ENCODE measurements around the gene DRD3. TPM values are rescaled to one million over a fixed set of nuclear protein-coding genes. Genes with fewer than 3 reads are reported as not detected.

The DRD3 gene
- total RNA-seq, result under 1 TPM in 1 of 2 experiments, not detected in 1; 0.30 TPM

DNA sequence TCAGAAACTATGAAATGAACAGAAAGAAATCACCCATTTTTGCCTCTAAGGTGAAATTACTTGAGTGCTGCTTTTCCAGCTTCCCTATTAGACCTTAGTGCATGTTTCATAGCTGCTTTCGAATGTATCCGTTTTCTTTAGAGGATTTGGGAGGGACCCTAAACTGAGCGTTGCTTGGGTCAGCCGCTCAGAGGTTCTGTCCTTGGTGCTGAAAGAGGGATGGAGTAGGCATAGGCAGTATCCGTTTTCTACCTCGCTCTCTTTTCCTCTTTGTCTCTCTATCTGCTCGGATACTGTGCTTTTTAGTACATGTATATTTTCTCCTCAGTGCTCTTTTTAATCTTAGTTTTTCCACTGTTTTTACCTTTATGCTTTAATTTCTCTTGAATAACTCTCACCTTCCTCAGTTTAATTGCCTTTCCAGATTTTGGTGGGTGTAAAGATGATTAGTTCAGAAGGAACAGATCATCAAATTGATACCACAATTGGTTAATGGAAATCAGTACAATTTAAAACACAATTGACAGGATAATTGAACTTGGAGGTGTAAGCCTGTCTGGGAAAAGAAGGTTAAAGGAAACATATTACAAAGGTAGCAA, at the start of gene DRD3:
TSS of gene DRD3 (minus strand) at position 283 of the 599 bp plus-strand sequence. CDS start 7,060 bp downstream, outside the sequence.
- DNase-seq (no peak), ATAC-seq (ENCODE audit: low read depth) (peak; percentile 67)
- peaks cover 2% of the 10 kb centered on the region for H3K36me3 Mint-ChIP-seq
- no peak within 1 kb of the TSS for H3K27ac Mint-ChIP-seq
- POLR2A ChIA-PET, result no interaction called here
- no peak within 1 kb of the TSS for H3K4me3 Mint-ChIP-seq
- H3K27me3 Mint-ChIP-seq, result peaks cover 6% of the 10 kb centered on the region
- peaks cover 8% of the 10 kb centered on the region for H3K4me1 Mint-ChIP-seq
- peaks cover under 1% of the 10 kb centered on the region for H3K9me3 Mint-ChIP-seq

- ATAC-seq (ENCODE audit: low read depth) (no peak), DNase-seq (no peak)
- Mint-ChIP-seq H3K27me3 (no peaks in the 10 kb centered on the region), H3K9me3 (peaks cover 7% of the 10 kb centered on the region), H3K36me3 (peaks cover 44% of the 10 kb centered on the region), H3K4me1 (peaks cover 62% of the 10 kb centered on the region), H3K27ac (peak overlapping the region; percentile 99), H3K4me3 (no peak overlapping the region)
- POLR2A ChIA-PET, result interaction anchor here (1.9 to 7.1 kb wide), 2 partner anchors 10 to 13 kb away, joined by 5 to 99 read pairs; no protein-coding TSS in a partner anchor
Observed at GRCh38 chr3:114227076-114227475, 48.2 kb upstream of the DRD3 start.

GRCh38 chr3:114226313-114226712, 47.5 kb upstream of the DRD3 start:
- peaks cover 7% of the 10 kb centered on the region for H3K9me3 Mint-ChIP-seq
- no peak for DNase-seq
- peak; percentile 4 for ATAC-seq (ENCODE audit: low read depth)
- H3K27me3 Mint-ChIP-seq, result no peaks in the 10 kb centered on the region
- peaks cover 64% of the 10 kb centered on the region for H3K4me1 Mint-ChIP-seq
- peak overlapping the region; percentile 86 for H3K4me3 Mint-ChIP-seq
- POLR2A ChIA-PET, result interaction anchor here (1.9 to 7.1 kb wide), 2 partner anchors 9 to 12 kb away, joined by 5 to 99 read pairs; no protein-coding TSS in a partner anchor
- H3K36me3 Mint-ChIP-seq, result peaks cover 43% of the 10 kb centered on the region
- peak overlapping the region; percentile 99 for H3K27ac Mint-ChIP-seq

DNA sequence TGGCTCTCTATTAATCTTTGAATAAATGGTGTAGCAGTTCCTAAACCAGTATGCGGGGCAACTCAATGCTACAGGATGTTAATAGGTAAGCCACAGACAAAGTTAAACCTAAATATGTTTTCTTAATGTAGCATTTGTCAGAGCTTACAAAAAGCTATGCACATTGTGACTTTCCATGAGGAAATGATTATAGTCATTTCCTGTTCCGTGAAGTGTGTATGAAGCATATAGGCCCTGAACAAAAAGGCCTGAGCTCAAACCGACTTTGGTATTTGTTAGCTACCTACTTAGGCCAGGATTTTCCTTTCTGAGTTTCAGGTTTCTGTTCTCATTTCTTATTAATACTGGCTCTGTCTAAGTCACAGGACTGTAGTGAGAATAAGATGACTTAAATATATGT, 44.3 kb upstream of the DRD3 start:
- POLR2A ChIA-PET, result interaction anchor here (0.9 to 7.1 kb wide), 5 partner anchors 9 to 68 kb away, joined by 3 to 99 read pairs (median 10); no protein-coding TSS in a partner anchor
- DNase-seq (no peak), ATAC-seq (ENCODE audit: low read depth) (peak; percentile 69)
- Mint-ChIP-seq H3K4me3 (peak overlapping the region; percentile 59), H3K27me3 (no peaks in the 10 kb centered on the region), H3K36me3 (peaks cover 42% of the 10 kb centered on the region), H3K4me1 (peaks cover 67% of the 10 kb centered on the region), H3K27ac (peak overlapping the region; percentile 99), H3K9me3 (peaks cover 7% of the 10 kb centered on the region)

DNA sequence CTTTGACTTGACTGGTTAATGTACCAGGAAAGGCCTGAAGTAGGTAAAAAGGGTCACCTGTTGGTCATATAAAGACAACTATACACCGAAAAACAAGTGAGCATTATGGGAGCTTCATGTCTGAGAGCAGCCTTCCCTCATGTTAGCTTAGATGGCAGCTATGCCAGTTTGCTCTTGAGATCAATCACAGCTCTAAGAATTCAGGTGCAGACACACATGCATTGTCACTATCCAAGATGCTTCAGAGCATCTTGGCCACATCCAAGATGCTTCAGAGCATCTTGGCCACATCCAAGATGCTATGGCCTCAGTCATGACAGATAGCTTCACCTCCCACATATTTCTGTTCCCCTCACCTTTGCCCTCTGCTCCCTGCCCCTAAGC, 43.0 kb upstream of the DRD3 start:
- DNase-seq, result no peak
- Mint-ChIP-seq H3K36me3 (peaks cover 37% of the 10 kb centered on the region), H3K4me1 (peaks cover 72% of the 10 kb centered on the region), H3K9me3 (peaks cover 7% of the 10 kb centered on the region), H3K4me3 (peak overlapping the region; percentile 67), H3K27me3 (no peaks in the 10 kb centered on the region), H3K27ac (peak overlapping the region; percentile 99)
- ATAC-seq (ENCODE audit: low read depth), result peak; percentile 28
- POLR2A ChIA-PET, result interaction anchor here (0.7 to 7.1 kb wide), 7 partner anchors 8 to 232 kb away, joined by 3 to 99 read pairs (median 4); partner anchors contain the start of gene ZNF80

DNA sequence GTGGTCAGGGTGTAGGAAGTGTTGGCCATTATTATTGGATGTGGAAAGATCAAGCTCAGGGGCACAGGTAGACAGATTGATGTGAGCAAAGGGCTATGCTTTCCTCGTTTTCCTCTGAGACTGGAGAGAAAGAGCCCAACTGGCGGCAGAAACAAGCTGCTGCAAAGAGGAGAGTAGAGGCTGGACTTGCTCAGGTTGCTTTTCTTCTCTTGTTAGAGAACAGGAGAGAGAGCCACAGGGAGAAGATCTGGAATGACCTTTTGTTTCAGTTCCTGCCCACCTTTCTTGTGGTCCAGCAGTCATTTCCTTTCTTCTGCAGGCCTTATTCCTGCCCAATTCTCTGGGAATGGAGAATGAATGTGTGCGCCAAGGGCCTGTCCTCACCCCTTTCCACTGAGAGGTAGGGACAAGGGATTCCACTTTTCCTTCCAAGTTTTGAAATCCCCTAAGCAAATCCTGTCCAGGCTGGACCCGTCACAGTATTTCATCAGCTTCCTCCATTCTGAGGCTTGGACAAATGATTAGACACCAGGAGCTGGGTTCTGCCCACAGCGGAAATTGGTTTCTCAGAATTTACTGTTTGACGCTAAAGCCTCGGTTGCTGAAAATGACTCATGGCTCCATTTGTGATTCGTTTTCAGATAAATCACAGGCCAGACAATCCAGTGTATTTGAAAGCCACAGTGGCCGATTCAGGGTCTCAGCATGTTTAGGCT, 42.5 kb upstream of the DRD3 start:
- Mint-ChIP-seq H3K27ac (peak overlapping the region; percentile 99), H3K4me3 (peak overlapping the region; percentile 67), H3K4me1 (peaks cover 67% of the 10 kb centered on the region), H3K36me3 (peaks cover 36% of the 10 kb centered on the region), H3K27me3 (no peaks in the 10 kb centered on the region), H3K9me3 (peaks cover 7% of the 10 kb centered on the region)
- DNase-seq, result no peak
- POLR2A ChIA-PET, result interaction anchor here (0.7 to 7.1 kb wide), 7 partner anchors 7 to 233 kb away, joined by 3 to 99 read pairs (median 4); partner anchors contain the start of gene ZNF80
- peak; percentile 55 for ATAC-seq (ENCODE audit: low read depth)

- Mint-ChIP-seq H3K27me3 (no peaks in the 10 kb centered on the region), H3K9me3 (peaks cover 2% of the 10 kb centered on the region), H3K27ac (peak overlapping the region; percentile 13), H3K36me3 (peaks cover 20% of the 10 kb centered on the region), H3K4me1 (peaks cover 57% of the 10 kb centered on the region), H3K4me3 (no peak overlapping the region)
- no peak for DNase-seq
- no peak for ATAC-seq (ENCODE audit: low read depth)
- POLR2A ChIA-PET, result no interaction called here
Observed at GRCh38 chr3:114219741-114220140, 40.9 kb upstream of the DRD3 start.

DNA sequence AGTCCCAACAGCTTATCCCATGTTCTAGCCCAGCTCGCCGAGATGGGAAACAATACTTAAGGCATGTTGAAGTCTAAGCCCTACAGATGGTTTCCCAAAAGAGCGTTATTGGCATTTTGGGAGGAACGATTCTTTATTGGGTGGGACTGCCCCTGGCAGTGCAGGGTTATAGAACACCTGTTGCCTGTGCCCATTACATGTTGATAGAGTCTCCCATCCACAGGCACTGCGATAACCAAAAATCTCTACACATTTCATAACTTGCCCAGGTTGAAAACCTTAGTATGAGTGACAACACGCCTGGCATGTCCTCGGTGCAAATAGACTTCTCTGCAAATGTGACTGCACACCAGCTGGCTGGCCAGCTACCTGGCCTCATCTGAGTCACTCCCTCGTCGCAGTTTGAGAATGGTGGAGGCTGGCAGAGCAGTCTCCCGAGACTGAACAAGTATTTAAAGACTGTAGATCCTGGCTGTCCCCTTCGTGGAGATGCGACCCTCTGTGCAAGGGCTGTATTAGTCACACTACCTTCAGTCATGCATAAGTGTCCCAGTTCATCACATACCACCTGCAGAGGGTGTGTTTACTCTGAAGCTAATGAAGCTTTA, 39.8 kb upstream of the DRD3 start:
- ATAC-seq (ENCODE audit: low read depth) (no peak), DNase-seq (no peak)
- Mint-ChIP-seq H3K27me3 (no peaks in the 10 kb centered on the region), H3K4me1 (peaks cover 49% of the 10 kb centered on the region), H3K27ac (no peak overlapping the region), H3K9me3 (no peaks in the 10 kb centered on the region), H3K4me3 (no peak overlapping the region), H3K36me3 (peaks cover 11% of the 10 kb centered on the region)
- POLR2A ChIA-PET, result interaction anchor here (1.2 kb wide), 1 partner anchor 89 kb away, joined by 3 read pairs; no protein-coding TSS in a partner anchor

DNA sequence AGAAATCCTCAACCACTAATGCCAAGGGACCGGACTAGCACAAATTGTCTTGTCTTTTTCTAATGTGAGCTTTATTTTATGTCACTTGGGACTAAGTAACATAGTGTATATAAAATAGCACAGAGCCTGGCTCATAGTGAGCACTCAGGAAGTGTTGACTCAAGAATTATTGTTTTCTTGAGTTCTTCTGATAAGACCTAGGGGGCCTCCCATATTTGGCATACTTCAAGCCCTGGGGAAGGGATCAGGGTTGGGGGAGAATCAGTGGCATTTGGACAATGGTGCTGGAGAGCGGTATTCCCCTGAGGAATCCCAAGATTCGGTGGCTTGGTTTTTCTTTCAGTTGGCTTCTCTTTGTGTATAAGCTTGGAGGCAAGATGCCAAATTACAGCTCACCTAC, 39.2 kb upstream of the DRD3 start:
- peaks cover 49% of the 10 kb centered on the region for H3K4me1 Mint-ChIP-seq
- no peak overlapping the region for H3K4me3 Mint-ChIP-seq
- ATAC-seq (ENCODE audit: low read depth) (no peak), DNase-seq (no peak)
- H3K27ac Mint-ChIP-seq, result no peak overlapping the region
- H3K36me3 Mint-ChIP-seq, result peaks cover 6% of the 10 kb centered on the region
- POLR2A ChIA-PET, result interaction anchor here (0.6 to 2.0 kb wide), 5 partner anchors 8 to 773 kb away, joined by 3 to 5 read pairs (median 3); partner anchors contain the start of gene ZNF80
- no peaks in the 10 kb centered on the region for H3K27me3 Mint-ChIP-seq
- H3K9me3 Mint-ChIP-seq, result no peaks in the 10 kb centered on the region

- Mint-ChIP-seq H3K36me3 (peaks cover 6% of the 10 kb centered on the region), H3K27me3 (no peaks in the 10 kb centered on the region), H3K4me1 (peaks cover 54% of the 10 kb centered on the region), H3K4me3 (peak overlapping the region; percentile 49), H3K9me3 (no peaks in the 10 kb centered on the region), H3K27ac (no peak overlapping the region)
- no peak for DNase-seq
- ATAC-seq (ENCODE audit: low read depth), result no peak
- POLR2A ChIA-PET, result interaction anchor here (0.6 to 2.0 kb wide), 4 partner anchors 9 to 773 kb away, joined by 3 to 5 read pairs (median 4); partner anchors contain the start of gene ZNF80
Observed at GRCh38 chr3:114217266-114217665, 38.4 kb upstream of the DRD3 start.

DNA sequence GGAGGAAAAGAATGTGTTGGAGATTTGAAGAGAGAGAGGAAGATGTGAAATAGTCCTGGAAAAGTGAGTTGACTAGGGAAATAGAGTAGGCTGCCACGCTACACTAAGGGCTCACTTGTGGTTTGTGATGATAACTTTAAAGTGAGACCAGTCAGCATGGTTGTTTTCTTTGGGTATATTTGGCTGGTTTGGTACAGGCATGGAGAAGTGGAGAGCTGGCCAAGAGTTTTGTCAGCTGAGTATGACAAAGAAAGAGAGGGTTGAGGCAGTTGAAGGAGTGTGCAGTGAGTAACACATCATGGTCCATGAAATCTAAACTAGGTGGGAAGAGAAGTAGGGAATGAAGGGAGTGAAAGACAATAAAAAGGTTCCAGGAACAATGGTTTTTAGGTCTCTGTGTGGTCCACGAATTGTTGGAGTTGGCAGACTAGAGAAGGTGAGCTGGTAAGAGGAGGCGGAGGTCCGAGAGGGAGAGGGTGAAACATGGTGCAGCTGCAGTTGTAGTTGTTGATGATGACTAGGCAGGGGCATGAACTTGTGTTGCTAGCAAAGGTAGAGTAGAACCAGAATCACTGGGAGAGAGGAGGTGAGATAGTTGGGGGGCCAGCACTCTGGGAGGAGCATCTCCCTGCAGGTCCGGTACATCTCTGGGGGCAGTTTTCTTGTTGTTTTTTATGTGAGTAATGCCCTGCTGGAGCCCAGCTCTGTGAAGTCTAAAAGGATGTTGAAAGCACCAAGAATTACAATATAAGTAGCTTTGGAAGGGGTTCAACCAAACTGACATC, 37.5 kb upstream of the DRD3 start:
- H3K27me3 Mint-ChIP-seq, result no peaks in the 10 kb centered on the region
- H3K4me3 Mint-ChIP-seq, result no peak overlapping the region
- DNase-seq (no peak), ATAC-seq (ENCODE audit: low read depth) (no peak)
- peaks cover 46% of the 10 kb centered on the region for H3K4me1 Mint-ChIP-seq
- peaks cover 6% of the 10 kb centered on the region for H3K36me3 Mint-ChIP-seq
- H3K9me3 Mint-ChIP-seq, result no peaks in the 10 kb centered on the region
- no peak overlapping the region for H3K27ac Mint-ChIP-seq
- POLR2A ChIA-PET, result interaction anchor here (2.0 to 3.8 kb wide), 2 partner anchors 10 to 17 kb away, joined by 5 to 64 read pairs; no protein-coding TSS in a partner anchor

DNA sequence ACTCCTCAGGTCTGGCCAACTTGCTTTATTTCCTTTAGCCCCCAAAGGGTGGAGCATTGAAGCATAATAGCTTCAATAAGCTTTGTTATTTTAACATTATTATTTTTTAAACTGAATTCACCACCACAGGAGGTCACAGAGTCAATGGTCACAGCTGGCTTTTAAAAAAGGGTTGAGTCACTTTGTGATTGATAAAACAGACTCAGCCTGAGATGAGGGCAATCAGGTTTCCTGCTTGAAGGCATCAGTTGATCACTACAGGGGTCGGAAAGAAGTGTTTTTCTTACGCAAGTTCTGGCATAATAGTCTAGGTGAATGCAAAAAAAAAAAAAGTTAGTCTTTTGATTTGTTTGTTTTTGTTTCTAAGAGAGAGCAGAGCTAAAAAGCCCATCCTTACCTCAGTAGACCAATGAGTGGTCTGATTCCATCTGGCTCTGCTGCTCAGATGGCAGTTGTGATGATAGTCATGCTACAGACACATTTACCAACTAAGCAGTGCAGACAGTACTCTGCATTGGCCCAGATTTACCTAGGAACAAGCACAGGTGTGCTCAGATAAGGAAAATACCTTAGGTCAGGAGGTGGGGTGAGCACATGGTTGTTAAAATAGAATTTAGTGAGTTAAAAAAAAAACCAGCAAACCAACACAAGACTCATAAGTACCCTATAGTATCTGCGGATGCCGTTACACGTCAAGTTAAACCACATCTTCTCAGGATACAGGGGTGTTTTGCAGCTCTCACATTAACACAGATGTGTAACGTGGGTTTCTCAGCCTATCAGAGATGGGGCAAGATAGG, 35.9 kb upstream of the DRD3 start:
- Mint-ChIP-seq H3K27me3 (no peaks in the 10 kb centered on the region), H3K4me1 (peaks cover 34% of the 10 kb centered on the region), H3K4me3 (no peak overlapping the region), H3K36me3 (peaks cover 9% of the 10 kb centered on the region), H3K27ac (no peak overlapping the region), H3K9me3 (no peaks in the 10 kb centered on the region)
- no peak for DNase-seq
- peak; percentile 73 for ATAC-seq (ENCODE audit: low read depth)
- POLR2A ChIA-PET, result interaction anchor here (0.7 to 3.8 kb wide), 11 partner anchors 10 to 162 kb away, joined by 3 to 99 read pairs (median 5); partner anchors contain the start of gene TIGIT

Data from activated naive CD8-positive, alpha-beta T cell treated with anti-CD3 and anti-CD28 coated beads, Interleukin-2, amount 10 ng/mL, durations not matched to agents 7 days and 5 days (primary cell).